HG03439 (cell line): ENCODE measurements around the gene CA5B.
A peak's percentile ranks its signal among the peaks of the same experiment; 100 is the strongest.
"Not testable (repeated sequence)": the region's sequence is repeated elsewhere in the genome, so short reads cannot be mapped to it uniquely, and the experiment has no call there.

Experiments
- ATAC-seq: cut with Tn5 transposase; IDR thresholded peaks from one replicate; pipeline ENCODE4 v1.9.1; 2021; ENCODE audit warnings: mild to moderate bottlenecking, moderate library complexity; ENCODE audit not compliant: unreplicated experiment

CA5B gene

DNA sequence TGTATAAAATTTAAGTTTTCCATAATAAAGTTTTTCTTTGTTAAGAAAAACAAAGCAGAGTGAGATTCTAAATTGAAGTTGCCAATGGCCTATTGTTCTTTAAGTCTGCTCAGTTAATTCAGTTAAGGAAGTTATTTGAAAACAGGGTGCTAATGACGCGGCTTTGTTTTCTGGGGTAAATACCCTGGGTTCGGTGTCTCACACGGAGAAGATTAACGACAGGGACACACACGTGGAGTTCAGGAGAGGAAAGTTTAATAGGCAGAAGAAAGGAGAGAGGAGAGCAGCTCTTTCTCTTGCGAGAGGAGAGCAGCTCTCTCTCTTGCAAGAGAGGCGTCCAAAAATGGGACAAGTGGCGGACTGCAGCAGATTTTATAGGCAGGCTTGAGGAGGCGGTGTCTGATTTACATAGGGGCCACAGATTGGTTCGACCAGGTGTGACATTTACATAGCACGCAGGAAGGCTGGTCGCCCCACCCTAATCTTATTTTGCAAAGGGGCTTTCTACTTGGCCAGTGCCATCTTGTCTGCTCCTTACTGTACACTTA is 9.6 kb downstream of the CA5B start:
- ATAC-seq, result no peak

- no peak for ATAC-seq
These were observed 10.8 kb downstream of the CA5B start for GRCh38 chrX:15748841-15749240.

DNA sequence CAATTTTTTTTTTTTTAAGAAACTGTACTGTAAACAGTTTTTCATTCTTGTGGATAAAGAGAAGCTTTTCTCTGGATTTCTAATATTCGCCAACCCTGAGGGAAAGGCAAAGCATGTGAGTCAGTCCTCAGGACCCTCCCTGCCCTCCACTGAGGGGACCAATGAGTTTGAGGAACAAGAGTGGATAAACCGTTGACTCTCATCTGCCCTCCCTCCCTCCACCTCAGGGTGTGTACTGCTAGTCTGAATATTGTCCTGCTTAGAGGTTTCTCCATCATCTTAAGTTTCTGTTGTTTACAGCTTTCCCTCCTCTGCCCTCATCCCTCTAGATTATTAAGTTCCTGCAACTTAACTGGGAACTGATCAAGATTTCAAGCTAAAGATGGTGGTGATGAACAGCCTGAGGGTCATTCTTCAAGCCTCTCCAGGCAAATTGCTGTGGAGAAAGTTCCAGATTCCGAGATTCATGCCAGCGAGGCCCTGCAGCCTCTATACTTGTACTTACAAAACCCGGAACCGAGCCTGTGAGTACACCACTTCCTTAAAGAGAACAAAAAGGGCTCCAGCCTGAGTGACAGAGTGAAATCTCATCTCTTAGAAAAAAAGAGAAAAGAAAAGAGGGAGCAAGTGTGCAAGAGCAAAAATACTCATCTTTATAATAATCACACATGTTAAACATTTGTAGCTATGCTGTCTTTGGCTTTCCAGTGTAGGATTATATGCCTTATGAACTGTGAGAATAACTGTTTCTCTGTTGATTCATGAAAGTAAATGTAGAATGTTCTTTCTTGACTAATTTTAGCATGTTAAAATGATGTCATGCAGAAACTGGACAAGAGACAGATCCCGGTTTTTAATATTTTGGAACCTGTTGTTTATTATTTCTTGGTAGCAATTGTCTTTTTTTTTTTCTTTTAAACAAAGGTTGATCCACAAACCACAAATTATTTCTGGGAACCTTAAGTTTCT is 11.9 kb downstream of the CA5B start:
- peak; percentile 66 for ATAC-seq

GRCh38 chrX:15750611-15751154 is 12.6 kb downstream of the CA5B start:
- ATAC-seq, result no peak

- no peak for ATAC-seq
These were observed 13.2 kb downstream of the CA5B start for GRCh38 chrX:15751155-15751819.

DNA sequence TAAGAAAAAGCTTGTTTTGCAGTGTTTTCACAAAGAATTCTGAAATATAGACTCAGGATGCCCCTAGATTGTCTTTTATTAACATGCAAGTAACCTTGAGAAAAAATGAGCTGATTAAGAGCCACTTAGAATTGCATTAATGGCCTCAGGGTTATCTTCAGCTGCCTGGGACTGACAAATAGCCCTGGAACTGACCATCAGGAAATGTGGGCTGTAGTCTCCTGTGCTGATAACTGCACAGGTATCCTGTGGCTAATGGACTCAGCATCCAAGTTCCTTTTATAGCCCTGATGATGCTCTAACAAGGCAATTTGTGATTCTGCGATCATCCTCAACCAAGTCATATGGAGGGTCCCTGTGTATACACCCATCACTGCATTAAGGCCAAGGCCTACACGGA is 17.0 kb downstream of the CA5B start:
- no peak for ATAC-seq

DNA sequence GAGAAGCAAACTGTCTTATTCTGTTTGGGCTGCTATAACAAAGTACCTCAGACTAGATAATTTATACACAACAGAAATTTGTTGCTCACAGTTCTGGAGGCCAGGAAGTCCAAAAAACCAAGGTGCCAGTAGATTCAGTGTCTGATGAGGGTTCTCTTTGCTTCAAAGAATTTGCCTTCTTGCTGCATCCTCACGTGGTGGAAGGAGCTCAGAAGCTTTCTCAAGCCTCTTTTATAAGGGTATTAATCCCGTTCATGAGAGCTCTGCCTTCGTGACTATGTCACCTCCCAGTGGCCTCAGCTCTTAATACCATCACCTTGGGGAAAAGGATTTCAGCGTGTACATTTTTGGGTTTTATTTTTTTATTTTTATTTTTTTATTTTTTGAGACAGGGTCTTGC is 20.1 kb downstream of the CA5B start:
- no peak for ATAC-seq

DNA sequence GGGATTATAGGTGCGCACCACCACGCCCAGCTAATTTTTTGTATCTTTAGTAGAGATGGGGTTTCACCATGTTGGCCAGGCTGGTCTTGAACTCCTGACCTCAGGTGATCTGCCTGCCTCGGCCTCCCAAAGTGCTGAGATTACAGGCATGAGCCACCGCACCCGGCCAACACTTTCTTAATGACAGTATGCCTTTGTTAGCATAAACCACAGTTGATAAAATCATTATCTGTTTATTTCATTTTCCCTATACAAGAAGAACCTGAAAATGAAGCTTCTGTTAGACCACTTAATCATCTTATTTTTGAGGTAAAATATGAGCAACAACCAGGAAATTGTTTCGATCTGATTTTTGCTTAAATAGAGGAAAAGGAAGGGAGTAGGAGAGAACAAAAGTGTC is 21.8 kb downstream of the CA5B start:
- not testable (repeated sequence) for ATAC-seq

- ATAC-seq, result no peak
These were observed 23.6 kb downstream of the CA5B start for GRCh38 chrX:15761564-15762191.

- no peak for ATAC-seq
These were observed 31.4 kb downstream of the CA5B start for GRCh38 chrX:15769300-15769954.

DNA sequence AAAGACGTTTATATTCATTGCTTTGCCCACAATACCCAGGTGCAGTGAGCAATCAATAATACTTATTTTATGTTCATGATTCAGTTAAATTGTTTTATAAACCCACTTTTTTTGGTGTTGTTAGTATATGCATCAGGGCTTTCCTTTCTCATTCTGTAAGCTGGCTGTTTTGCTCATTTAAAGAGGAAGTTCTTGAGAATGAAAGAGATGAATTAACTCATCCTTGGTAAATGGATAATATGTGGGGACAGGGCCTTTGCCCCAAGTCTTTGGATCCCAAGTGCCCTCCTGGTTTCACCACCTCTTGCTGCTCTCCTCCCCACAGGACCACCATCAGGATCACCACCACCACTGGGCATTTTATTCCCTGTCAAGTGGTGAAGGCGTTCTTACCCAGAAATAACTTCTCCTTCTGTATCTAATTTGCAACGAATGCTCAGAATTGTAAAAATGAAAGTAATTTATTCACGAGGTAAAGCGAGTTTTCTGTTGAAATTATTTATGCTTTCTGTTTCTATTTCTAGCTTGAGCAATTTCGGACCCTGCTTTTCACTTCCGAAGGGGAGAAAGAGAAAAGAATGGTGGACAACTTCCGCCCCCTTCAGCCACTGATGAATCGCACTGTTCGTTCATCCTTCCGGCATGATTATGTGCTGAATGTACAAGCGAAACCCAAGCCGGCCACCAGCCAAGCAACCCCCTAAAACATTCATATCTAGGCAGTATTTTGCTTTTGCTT is 44.1 kb downstream of the CA5B start:
- peak; percentile 82 for ATAC-seq

DNA sequence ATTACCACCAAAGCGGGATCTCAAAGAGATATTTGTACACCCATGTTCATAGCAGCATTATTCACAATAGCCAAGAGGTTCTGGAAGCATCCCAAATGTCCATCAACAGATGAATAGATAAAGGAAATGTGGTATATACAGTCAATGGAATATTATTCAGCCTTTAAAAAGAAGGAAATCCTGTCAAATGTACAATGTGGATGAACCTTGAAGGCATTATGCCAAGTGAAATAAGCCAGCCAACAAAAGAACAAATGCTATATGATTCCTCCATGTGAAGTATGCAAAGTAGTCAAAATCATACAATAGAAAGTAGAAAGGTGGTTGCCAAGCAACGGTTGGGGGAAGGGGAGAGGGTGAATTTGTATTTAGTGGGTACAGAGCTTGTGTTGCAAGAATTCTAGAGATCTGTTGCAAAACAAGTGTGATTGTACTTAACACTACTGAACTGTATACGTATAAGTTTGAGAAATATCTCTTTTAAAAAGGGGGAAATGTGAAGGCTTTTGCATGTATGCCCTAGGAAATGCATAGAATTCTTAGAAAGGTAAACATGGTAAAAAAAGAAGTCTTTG is 47.2 kb downstream of the CA5B start:
- ATAC-seq, result no peak

DNA sequence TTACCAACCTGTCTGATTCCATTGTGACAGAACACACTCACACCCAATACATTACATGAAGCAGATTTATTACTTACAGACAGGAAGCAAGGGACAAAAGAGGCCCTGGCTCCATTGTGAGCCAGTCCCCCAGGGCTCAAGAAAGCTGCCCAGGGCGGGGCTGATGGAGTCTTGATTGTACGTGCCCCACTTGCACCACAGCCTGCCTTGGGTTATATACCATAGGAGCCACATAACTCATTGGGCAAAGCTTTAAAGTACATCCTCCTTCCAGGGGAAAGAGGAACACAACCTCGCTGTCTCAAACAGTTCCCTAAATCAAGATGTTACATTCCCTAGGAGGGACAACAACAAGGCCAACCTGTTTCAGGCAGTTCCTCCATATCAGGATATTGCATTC is 48.8 kb downstream of the CA5B start:
- ATAC-seq, result no peak

- peak; percentile 95 for ATAC-seq
These were observed 52.1 kb downstream of the CA5B start, which contains the start of gene ZRSR2 for GRCh38 chrX:15789979-15790768. TSS of gene ZRSR2 (plus strand) at chrX:15790484. CDS start at chrX:15790496, 12 bp downstream.

DNA sequence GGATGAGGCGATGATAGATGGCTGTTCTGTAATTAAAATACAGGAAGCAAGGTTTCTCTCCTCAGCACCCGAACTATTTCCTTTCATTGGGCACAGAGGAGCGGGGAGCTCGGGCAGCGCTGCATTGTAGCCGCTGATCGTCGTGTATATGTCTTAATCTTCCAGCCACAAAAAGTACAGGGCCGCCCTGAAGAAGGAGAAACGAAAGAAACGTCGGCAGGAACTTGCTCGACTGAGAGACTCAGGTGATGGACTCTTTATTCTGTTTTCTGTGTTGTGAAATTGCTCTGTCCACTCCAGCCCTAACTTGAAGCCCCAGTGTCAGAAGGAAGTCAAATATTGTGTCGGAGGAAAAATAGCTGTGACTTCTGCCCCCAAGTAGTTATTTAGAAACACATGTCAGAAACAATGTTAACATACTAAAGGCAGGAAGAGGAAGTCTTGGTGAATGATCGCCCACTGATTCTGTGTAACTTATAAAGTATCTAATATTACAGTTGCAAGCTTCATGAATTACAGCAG is 52.8 kb downstream of the CA5B start:
- peak; percentile 18 for ATAC-seq

GRCh38 chrX:15797707-15798106 is 59.6 kb downstream of the CA5B start:
- no peak for ATAC-seq

DNA sequence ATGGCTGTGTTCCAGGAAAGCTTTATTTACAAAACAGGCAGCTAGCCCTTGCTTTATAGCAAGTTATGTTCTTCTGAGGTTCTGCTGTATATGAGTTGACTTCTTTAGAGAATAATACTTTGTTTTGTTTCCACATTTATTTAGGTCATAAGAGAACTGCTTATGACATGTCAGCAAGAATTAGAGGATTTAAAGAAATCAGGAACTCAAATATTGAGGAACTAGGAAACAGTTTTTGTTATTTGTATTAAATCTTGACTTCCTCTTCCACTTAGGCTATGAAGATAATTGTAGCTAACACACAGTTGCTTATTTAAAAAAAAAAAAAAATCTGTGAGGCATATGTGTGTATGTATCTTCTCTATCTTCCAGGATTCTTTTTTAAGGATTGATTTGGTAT is 66.5 kb downstream of the CA5B start:
- ATAC-seq, result no peak

GRCh38 chrX:15808254-15808653 is 70.2 kb downstream of the CA5B start:
- ATAC-seq, result no peak
